Stimulated activated CD4-positive, alpha-beta T cell treated with anti-CD3 and anti-CD28 coated beads, Interleukin-1b, Interleukin-23, amount 100 ng/mL, for 1 hour (primary cell): ENCODE results near the gene TRABD.

Experiments used
- DNase-seq, 2 donors: peaks; one replicate each; pipeline ENCODE4 v3.0.0-alpha.2; 2020; ENCODE audit warnings: low read depth in 2 of 2

TRABD gene

DNA sequence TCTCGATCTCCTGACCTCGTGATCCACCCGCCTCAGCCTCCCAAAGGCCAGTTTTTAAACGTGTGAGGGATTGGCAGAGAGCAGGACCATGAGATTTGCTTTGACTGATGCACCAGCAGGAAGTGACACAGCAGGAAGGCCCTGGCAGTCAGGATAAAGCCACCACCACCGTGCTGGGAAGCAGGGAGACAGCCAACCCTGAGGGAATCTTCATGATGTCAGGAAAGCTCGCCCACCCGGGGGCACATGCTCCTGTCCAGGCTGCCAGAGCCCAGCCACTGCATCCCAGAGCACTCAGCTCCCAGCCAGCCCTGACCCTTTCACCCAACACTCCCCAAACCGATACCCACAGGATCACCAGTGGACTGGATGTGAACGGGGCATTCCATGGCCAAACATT is 53.0 kb downstream of the TRABD start:
- DNase-seq: no peak

- DNase-seq: no peak
These were observed 56.8 kb downstream of the TRABD start for GRCh38 chr22:50242406-50242949.

DNA sequence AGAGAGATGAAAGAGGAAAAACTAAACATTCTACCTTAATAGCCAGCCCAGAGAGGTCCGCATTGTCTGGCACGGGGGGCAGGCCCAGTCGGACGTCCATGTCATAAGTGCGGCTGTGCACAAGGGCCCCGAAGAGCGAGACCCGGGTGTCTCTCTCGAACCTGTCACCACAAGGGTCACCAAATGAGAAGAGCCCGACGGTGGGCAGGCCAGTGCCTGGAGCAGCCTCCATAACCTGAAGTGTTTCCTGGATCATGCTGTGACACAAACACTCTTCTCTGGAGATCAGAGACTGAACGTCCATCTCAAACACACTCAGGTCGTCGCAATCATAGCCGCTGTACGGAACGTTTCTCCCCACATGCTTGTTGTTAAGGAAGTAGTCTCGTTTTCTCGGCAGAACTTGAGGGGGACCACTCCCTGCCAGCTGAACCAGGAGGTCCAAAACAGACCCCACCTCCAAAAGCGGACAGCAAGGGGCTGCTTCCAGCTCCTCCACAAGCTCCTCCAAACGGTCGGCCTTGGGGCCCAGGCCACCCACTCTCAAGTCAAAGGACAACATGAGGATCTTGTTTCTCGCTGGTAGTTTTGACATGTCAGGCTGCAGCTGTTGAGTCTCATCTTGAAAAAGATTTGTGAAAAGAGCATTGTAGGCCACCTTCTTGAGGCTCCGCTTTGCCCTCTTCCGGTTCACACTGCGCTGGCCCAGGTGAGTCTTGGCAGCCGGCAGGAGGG is 58.1 kb downstream of the TRABD start:
- no peak for DNase-seq

DNA sequence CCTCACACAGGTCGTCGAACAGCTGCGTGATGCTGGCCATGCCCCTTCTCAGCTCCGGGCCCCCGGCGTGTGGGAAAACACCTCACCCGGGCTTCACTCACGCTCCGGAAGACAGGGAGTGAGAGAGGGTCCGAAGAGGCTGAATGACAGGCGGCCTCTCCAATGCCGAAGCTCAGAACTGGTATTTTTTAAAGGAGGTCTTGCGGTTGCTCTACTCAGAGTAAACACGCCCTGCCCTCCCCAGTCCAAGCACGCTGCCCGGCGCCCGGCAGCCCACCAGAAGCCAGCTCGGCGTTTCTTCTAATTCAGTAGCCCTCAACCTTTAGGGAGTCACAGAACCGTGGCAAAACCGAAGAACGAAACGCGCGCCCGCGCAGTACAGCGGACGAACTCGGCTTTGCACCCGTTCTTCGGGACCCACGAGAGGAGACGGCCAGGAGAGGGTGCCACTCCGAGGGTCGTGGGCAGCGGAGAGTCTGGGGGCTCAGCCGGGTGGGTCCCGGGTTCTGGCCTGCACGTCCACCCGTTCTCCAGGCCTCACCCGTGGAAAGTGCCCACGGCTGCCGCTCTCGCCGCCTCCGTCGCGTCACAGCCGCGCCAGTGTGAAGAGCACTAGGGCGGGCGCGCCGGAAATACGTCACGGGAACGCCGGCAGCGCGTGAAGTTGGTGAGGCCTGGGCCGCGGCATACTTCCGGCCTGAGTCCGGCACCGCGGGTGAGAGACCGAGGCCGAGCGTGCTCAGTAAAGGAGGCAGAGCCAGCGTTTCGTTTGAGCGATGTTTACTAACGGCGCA is 58.9 kb downstream of the TRABD start, which contains the start of gene TUBGCP6:
Gene TUBGCP6, minus strand, starts transcription at position 604 of the 794 bp plus-strand sequence. Its CDS starts 564 bp downstream, at position 40.
- DNase-seq: peak; percentile 61 to 87

- DNase-seq: peak in 1 of 2 donors; percentile 29
These were observed 59.7 kb downstream of the TRABD start for GRCh38 chr22:50245214-50246072.

GRCh38 chr22:50246242-50247175 is 60.8 kb downstream of the TRABD start:
- DNase-seq: no peak

GRCh38 chr22:50247748-50248147 is 62.0 kb downstream of the TRABD start:
- no peak for DNase-seq

- no peak for DNase-seq
These were observed 62.7 kb downstream of the TRABD start for GRCh38 chr22:50248196-50249081.
